Dermis blood vessel endothelial cell (primary cell): ENCODE results near the gene NOP9. TPM values are rescaled to one million over a fixed set of nuclear protein-coding genes. Genes with fewer than 3 reads are reported as not detected.

Source experiments
- DNase-seq: peaks from one replicate; pipeline ENCODE4 v3.0.0; 2010
- total RNA-seq: library from RNA; depleted of rRNA; stranded (reverse); fragments of >200 nt; gene quantifications from 2 replicates; pipeline ENCODE4 v1.2.3, GENCODE V29; 2014

NOP9 gene
- total RNA-seq, 1 donor from 2014 or later = 30.1 TPM

GRCh38 chr14:24283796-24284460 lies 15.7 kb upstream of the NOP9 start:
- DNase-seq = no peak

- DNase-seq = no peak
Measured at GRCh38 chr14:24284501-24285035, 15.1 kb upstream of the NOP9 start.

GRCh38 chr14:24285351-24285750 lies 14.3 kb upstream of the NOP9 start:
- DNase-seq = no peak

- DNase-seq = no peak
Measured at GRCh38 chr14:24286996-24287395, 12.7 kb upstream of the NOP9 start.

GRCh38 chr14:24289649-24290280 lies 9.9 kb upstream of the NOP9 start:
- DNase-seq = no peak

GRCh38 chr14:24290746-24291145 lies 8.9 kb upstream of the NOP9 start:
- no peak for DNase-seq

GRCh38 chr14:24291446-24292117 lies 8.1 kb upstream of the NOP9 start:
- DNase-seq = no peak

DNA sequence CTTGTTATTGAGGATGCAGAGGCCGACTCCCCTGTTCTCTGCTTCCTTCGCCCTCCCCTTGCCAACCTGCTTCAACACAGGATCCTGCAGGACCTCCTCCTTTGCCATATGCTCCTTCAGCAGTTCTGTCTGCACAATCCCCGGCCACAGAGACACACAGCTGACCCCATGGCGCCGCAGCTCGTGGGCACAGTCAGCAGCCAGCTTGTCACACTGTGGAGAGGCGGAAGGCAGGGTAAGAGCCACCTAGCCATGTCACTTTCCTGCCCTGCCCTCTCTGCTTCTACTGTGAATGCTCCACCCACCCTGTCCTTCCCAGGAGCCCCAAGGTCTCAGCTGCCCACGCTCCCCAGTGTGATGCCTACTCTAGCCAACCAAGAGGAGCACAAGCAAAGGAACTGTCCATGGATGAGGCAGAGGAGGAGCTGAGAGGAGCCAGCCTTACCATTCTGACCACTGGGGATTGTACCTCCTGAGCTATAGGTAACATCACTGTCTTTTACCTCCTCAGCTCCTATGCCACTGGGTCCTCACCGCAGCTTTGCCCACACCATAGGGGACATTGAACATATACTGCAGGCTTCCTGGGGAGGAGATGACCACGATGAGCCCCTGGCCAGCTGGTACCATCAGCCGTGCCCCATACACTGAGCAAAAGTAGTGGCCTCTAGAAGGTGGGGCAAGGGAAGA lies 7.4 kb upstream of the NOP9 start:
- DNase-seq = no peak

- no peak for DNase-seq
Measured at GRCh38 chr14:24293525-24293924, 6.1 kb upstream of the NOP9 start.

DNA sequence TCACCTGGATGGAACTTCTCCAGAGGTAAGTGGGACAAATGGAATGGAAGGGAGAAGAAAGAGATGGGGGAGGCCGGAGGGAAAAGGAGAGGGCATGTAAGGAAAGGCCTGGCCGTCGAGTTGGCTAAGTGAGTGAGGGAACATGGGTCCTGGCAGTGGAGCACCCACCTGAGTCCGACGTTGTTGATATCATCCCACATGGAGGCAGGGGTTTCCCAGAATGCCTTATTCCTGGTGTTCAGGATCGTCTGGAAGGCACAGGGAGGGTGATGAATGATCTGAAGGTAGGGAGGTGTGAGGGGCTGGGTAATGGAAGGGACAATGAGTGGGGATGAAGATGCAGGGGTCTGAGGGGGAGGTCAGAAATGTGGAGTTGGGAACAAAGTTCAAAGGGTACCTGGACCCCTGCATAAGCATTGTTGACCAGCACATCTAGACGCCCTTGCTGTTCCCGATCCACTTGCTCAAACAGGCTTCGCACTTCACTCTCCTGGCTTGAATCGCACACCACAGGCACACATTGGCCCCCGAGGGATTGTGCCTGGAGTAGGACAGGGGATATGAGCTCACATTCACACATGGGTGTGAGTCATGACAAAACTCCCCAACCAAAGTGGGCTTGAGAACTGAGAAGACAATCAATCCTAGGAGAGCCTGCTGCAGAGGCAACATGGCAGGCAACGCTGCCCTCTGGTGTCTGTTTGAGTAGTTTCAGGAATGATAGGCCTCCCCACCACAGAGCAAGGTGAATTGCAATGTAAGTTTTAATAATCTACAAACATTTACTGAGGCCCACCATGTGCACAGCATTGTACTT lies 3.1 kb upstream of the NOP9 start:
- DNase-seq = peak; percentile 97

GRCh38 chr14:24297190-24297964 lies 2.3 kb upstream of the NOP9 start:
- peak; percentile 59 for DNase-seq

GRCh38 chr14:24298892-24299254 lies 777 bp upstream of the NOP9 start:
- peak; percentile 62 for DNase-seq

DNA sequence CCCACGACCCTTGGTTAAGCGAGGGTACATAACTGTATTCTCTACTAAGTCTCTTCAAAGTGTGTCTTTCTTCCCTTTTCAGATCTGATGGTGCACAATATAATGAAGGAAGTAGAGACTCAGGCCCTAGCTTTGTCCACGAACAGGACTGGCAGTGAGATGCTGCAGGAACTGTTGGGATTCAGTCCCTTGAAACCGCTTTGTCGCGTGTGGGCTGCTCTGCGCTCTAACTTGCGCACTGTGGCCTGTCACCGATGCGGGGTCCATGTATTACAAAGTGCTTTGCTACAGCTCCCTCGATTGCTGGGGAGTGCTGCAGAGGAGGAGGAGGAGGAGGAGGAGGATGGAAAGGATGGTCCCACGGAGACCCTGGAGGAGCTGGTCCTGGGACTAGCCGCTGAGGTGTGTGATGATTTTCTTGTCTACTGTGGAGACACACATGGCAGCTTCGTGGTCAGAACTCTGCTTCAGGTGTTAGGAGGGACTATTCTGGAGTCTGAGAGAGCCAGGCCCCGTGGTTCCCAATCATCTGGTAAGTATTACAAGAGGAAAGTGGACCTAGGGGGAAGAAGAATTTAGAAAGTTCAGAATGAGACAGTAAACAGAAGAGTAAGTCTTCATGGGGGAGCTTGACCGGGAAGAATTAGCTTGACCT lies 803 bp downstream of the NOP9 start:
- no peak for DNase-seq

- DNase-seq = no peak
Measured at GRCh38 chr14:24304019-24304387, 4.4 kb downstream of the NOP9 start.

DNA sequence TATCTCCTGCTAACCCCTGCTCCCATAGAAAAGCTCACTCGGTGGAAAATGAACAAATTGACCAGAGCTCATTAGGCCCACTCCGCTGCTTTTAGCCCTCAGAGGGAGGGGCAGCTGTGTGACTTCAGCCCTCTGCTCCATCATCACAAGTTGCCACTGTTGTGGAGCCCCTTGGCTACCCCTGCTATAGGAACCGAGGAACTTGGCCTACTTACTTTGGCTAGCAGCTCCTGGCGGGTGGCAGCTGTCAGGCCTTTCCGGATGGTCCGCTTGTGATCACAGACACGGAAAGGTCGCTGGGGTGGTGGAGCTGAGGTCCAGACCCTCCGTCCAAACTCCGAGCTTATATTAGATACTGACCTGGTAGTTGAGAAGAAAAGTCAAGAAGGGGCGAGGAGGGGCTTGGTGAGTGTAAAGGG lies 7.5 kb downstream of the NOP9 start:
- DNase-seq = no peak

- DNase-seq = peak; percentile 79
Measured at GRCh38 chr14:24307575-24308341, 8.1 kb downstream of the NOP9 start, which contains the start of gene CIDEB. Gene CIDEB (minus strand): TSS chr14:24307977. CDS start chr14:24307858, 119 bp downstream.

- no peak for DNase-seq
Measured at GRCh38 chr14:24308342-24309124, 8.9 kb downstream of the NOP9 start.

DNA sequence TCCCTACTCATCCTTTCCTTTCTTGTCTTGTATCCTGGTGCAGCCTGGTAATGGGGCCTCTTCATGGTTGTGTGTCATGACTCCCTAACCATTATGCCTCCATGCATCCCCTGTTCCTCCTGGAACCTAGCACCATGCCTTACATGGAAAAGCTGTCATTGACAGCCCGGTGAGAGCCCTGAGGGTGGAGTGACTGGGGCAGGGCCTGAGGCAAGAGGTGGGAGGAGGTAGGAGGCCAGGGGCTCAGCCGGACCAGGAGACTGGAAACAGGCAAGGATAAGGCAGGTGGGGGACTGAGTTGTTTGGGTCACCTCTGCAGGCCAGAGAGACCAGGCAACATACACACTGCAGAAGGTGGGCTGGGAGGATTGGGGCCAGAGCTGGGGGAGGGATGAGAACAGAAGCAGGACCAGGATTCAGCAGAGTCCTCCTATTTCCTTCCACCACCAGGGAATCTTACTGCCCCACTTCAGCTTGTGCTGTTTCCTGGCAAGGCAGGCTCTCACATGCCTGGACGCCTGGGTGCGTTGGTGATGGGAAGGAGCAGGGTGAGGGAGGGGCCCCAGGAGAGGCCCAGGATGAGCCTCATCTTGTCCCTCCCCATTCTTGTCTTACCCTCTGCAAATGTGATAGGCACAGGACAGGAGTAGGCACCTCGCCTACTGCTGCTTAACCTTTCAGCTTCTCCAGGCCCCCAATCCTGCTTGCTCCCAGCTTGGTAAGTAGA lies 10.1 kb downstream of the NOP9 start, which contains the start of gene LTB4R2:
LTB4R2 (plus strand) TSS at position 603 of the 727 bp plus-strand sequence. CDS start 525 bp downstream, outside the sequence.
- no peak for DNase-seq
